GM12872 (cell line): ENCODE results near the gene GOLGA6B.

ENCODE experiments used
- TF ChIP-seq, protein P1 (sequence below): IDR thresholded peaks from 3 replicates; pipeline ENCODE4 v1.5.1; 2011; ENCODE audit warnings: low read depth, mild to moderate bottlenecking, low read length, moderate library complexity; ENCODE audit not compliant: insufficient read depth

Gene GOLGA6B

DNA sequence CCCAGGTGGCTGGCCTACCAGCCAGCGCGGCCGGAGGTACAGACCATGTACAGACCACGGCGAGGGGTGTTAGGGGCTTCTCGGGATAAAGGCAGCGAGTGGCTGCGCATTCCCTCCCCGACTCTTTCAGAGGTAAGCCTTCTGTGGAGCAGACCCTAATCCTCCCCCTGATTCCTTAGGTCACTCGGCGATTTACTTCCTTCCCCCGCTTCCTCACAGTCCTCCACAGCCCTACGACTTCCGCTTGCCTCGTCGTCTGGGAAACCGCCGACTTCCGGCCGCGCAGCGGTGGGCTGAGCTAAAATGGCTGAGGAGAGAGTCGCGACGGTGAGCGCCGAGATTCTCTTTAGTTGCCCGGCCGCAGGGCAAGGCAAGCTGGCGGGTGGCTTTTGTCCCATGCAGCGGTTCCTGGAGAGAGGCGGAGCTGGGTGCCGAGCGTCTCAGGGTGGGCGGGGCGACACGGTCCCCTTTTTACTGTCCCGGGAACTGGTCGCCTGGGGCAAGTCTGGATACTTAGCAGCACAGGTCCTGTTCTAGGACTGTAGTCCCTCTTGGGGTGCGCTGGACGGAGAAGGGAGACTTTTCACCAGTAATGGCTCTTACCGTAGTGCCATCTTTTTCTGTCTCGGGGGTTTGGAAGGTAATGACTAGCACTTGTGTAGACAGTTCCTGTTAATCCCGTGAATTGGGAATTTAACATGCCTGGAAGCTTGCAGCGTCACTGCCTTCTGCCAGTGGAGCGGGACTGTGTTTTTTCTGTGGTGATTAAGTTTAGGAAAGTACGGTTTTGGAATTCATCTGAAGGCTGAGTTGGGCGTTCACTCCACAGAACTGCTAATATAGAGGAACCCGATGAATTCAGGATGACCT is 31.7 kb downstream of the GOLGA6B start, which contains the start of the genes BBS4 and HIGD2B:
Gene BBS4, plus strand, starts transcription at position 283 of the 870 bp plus-strand sequence. Its CDS starts 21 bp downstream, at position 304.
Gene HIGD2B, minus strand, starts transcription at position 258 of the 870 bp plus-strand sequence. CDS start 9,808 bp downstream, outside the sequence.
- TF ChIP-seq, protein P1, sequence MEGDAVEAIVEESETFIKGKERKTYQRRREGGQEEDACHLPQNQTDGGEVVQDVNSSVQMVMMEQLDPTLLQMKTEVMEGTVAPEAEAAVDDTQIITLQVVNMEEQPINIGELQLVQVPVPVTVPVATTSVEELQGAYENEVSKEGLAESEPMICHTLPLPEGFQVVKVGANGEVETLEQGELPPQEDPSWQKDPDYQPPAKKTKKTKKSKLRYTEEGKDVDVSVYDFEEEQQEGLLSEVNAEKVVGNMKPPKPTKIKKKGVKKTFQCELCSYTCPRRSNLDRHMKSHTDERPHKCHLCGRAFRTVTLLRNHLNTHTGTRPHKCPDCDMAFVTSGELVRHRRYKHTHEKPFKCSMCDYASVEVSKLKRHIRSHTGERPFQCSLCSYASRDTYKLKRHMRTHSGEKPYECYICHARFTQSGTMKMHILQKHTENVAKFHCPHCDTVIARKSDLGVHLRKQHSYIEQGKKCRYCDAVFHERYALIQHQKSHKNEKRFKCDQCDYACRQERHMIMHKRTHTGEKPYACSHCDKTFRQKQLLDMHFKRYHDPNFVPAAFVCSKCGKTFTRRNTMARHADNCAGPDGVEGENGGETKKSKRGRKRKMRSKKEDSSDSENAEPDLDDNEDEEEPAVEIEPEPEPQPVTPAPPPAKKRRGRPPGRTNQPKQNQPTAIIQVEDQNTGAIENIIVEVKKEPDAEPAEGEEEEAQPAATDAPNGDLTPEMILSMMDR: no peak

- TF ChIP-seq, protein P1: no peak
Observed at GRCh38 chr15:72688697-72689096, 34.2 kb downstream of the GOLGA6B start.

- TF ChIP-seq, protein P1: no peak
Observed at GRCh38 chr15:72690938-72691337, 36.4 kb downstream of the GOLGA6B start.

- TF ChIP-seq, protein P1: no peak
Observed at GRCh38 chr15:72698938-72699337, 44.4 kb downstream of the GOLGA6B start.

- TF ChIP-seq, protein P1: no peak
Observed at GRCh38 chr15:72700076-72700475, 45.6 kb downstream of the GOLGA6B start.

DNA sequence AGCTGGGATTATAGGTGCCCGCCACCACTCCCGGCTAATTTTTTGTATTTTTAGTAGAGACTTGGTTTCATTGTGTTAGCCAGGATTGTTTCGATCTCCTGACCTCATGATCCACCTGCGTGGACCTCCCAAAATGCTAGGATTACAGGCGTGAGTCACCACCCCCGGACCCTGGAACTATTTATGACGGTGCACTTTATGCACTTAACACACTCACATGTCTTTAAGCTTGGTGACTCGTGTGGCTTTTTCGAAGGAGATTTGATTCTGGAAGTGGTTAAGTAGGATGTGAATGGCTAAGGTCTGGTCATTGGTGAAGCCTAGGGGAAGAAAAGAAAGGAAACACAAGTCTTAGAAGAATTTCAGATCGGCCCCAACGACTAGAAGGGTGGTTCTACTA is 51.8 kb downstream of the GOLGA6B start:
- TF ChIP-seq, protein P1: no peak
